Stimulated activated naive CD4-positive, alpha-beta T cell (primary cell): ENCODE measurements around the gene GOLGA6L2.
"Not testable (repeated sequence)": the region's sequence is repeated elsewhere in the genome, so short reads cannot be mapped to it uniquely, and the experiment has no call there.

Source experiments
- DNase-seq, 6 experiments: peaks; one replicate each; lab custom pipeline; 2025; lab: John Stamatoyannopoulos, UW

GOLGA6L2 gene

GRCh38 chr15:23447107-23447500 lies at the start of gene GOLGA6L2:
Gene GOLGA6L2, minus strand, starts transcription at chr15:23447243. Its CDS starts 62 bp downstream, at chr15:23447181.
- DNase-seq: no peak

- no peak for DNase-seq
These were observed 37.8 kb upstream of the GOLGA6L2 start for GRCh38 chr15:23484870-23485269.

- no peak for DNase-seq
These were observed 36.8 kb upstream of the GOLGA6L2 start for GRCh38 chr15:23483821-23484299.

GRCh38 chr15:23482764-23483489 lies 35.9 kb upstream of the GOLGA6L2 start:
- DNase-seq: no peak

GRCh38 chr15:23482228-23482627 lies 35.2 kb upstream of the GOLGA6L2 start:
- no peak for DNase-seq

GRCh38 chr15:23477920-23478319 lies 30.9 kb upstream of the GOLGA6L2 start:
- DNase-seq: no peak

GRCh38 chr15:23472678-23473077 lies 25.6 kb upstream of the GOLGA6L2 start:
- no peak for DNase-seq

- no peak for DNase-seq
These were observed 25.0 kb upstream of the GOLGA6L2 start for GRCh38 chr15:23472033-23472432.

GRCh38 chr15:23467110-23467600 lies 20.1 kb upstream of the GOLGA6L2 start:
- DNase-seq: no peak

GRCh38 chr15:23457890-23458289 lies 10.8 kb upstream of the GOLGA6L2 start:
- no peak for DNase-seq

- no peak for DNase-seq
These were observed 582 bp downstream of the GOLGA6L2 start for GRCh38 chr15:23446215-23447106.

- DNase-seq: no peak
These were observed 2.8 kb downstream of the GOLGA6L2 start for GRCh38 chr15:23444269-23444668.

- DNase-seq: no peak
These were observed 5.8 kb downstream of the GOLGA6L2 start for GRCh38 chr15:23441204-23441603.

- no peak for DNase-seq
These were observed 6.4 kb downstream of the GOLGA6L2 start for GRCh38 chr15:23440596-23440995.

GRCh38 chr15:23439513-23439912 lies 7.5 kb downstream of the GOLGA6L2 start:
- no peak for DNase-seq

GRCh38 chr15:23438816-23439466 lies 8.1 kb downstream of the GOLGA6L2 start:
- DNase-seq: no peak

- DNase-seq: no peak
These were observed 9.4 kb downstream of the GOLGA6L2 start for GRCh38 chr15:23437673-23438072.

- no peak for DNase-seq
These were observed 9.9 kb downstream of the GOLGA6L2 start for GRCh38 chr15:23437146-23437545.

GRCh38 chr15:23436421-23436820 lies 10.6 kb downstream of the GOLGA6L2 start:
- no peak for DNase-seq

GRCh38 chr15:23434699-23435098 lies 12.3 kb downstream of the GOLGA6L2 start:
- DNase-seq: not testable (repeated sequence)

GRCh38 chr15:23425327-23425726 lies 21.7 kb downstream of the GOLGA6L2 start:
- not testable (repeated sequence) for DNase-seq
